ENCODE data around the gene FAM180B.

Gene FAM180B

DNA sequence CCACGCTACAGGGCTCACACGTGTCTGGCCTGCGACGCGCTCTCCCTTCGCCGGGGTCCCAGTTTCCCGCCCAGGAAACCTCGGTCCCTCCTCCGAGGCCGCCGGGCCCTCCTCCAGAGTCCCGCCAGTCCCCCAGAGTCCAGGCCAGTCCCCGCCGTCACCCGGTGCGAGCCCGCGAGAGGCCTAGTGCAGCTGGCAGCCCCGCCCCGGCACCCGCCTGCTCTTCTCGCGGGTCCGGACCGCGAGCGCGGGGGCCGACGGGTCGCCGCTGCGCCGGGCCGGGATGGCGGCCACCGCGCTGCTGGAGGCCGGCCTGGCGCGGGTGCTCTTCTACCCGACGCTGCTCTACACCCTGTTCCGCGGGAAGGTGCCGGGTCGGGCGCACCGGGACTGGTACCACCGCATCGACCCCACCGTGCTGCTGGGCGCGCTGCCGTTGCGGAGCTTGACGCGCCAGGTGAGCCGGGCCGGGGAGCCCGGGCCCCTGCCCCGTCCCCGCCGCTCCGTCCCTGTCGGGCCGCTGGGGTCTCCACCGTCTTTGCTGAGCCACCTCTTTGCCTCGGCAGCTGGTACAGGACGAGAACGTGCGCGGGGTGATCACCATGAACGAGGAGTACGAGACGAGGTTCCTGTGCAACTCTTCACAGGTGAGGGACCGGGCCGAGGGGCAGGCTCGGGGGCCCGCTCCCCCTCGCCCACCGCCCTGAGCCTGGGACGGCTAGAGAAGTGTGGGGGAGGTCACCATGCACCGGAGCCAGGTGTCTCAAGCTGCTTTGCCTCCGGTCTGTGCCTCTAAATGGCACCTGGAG is 20.9 kb upstream of the FAM180B start, which contains the start of gene PTPMT1:
Gene PTPMT1 (plus strand): TSS at position 260 of the 809 bp plus-strand sequence. CDS start 24 bp downstream, at position 284.
- Histone ChIP-seq H3K36me3 (peaks cover 25% of the 10 kb centered on the region), H3K9me3 (ENCODE audit: severe bottlenecking) (no peaks in the 10 kb centered on the region), H3K27me3 (ENCODE audit: insufficient read depth, low read depth, severe bottlenecking) (no peaks in the 10 kb centered on the region), H3K4me3 (ENCODE audit: low read depth, low read length) (peak within 1 kb of the TSS; percentile 67), H3K27ac (peak within 1 kb of the TSS; percentile 91)
- TF ChIP-seq CTCF (IDR thresholded peaks at IDR 0.05; ENCODE audit: low read depth, low read length) = no peak
- DNase-seq = peak; percentile 84

DNA sequence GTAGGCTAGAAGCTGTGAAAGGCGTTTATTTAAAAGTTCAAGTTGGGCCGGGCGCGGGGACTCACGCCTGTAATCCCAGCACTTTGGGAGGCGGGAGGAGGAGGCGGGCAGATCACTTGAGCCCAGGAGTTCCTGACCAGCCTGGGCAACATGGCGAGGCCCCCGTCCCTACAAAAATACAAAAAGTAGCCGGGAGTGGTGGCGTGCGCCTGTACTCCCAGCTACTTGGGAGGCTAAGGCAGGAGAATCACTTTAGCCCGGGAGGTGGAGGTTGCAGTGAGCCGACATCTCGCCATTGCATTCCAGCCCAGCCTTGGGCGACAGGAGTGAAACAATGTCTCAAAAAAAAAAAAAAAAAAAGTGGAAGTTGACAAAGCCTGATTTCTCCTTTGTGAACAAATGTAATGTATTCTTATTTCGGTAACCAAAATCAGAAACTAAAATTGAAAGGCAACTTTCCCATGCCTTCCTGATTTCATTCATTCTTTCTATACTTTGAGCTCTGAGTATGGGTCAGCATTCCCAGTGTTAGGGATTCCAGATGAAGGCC is 20.3 kb upstream of the FAM180B start:
- Histone ChIP-seq H3K36me3 (peaks cover 25% of the 10 kb centered on the region), H3K9me3 (ENCODE audit: severe bottlenecking) (no peaks in the 10 kb centered on the region), H3K27ac (peak overlapping the region; percentile 91), H3K4me3 (ENCODE audit: low read depth, low read length) (peak overlapping the region; percentile 67), H3K27me3 (ENCODE audit: insufficient read depth, low read depth, severe bottlenecking) (no peaks in the 10 kb centered on the region)
- DNase-seq = peak; percentile 39
- TF ChIP-seq CTCF (IDR thresholded peaks at IDR 0.05; ENCODE audit: low read depth, low read length) = no peak

- Histone ChIP-seq H3K36me3 (peaks cover 56% of the 10 kb centered on the region), H3K27me3 (ENCODE audit: insufficient read depth, low read depth, severe bottlenecking) (no peaks in the 10 kb centered on the region)
These were observed 16.8 kb upstream of the FAM180B start for GRCh38 chr11:47569646-47570045.

GRCh38 chr11:47570651-47571356 is 15.7 kb upstream of the FAM180B start:
- H3K4me3 ChIP-seq (ENCODE audit: low read depth, low read length) = no peak overlapping the region
- H3K36me3 ChIP-seq = peaks cover 61% of the 10 kb centered on the region
- TF ChIP-seq CTCF (IDR thresholded peaks at IDR 0.05; ENCODE audit: low read depth, low read length) = no peak
- no peaks in the 10 kb centered on the region for H3K27me3 ChIP-seq (ENCODE audit: insufficient read depth, low read depth, severe bottlenecking)
- DNase-seq = no peak
- H3K27ac ChIP-seq = peak overlapping the region; percentile 20
- H3K9me3 ChIP-seq (ENCODE audit: severe bottlenecking) = no peaks in the 10 kb centered on the region

More at GRCh38 chr11:47569646-47570045, 16.8 kb upstream of the FAM180B start:
- no peak for TF ChIP-seq CTCF (IDR thresholded peaks at IDR 0.05; ENCODE audit: low read depth, low read length)
- H3K27ac ChIP-seq = no peak overlapping the region
- H3K4me3 ChIP-seq (ENCODE audit: low read depth, low read length) = no peak overlapping the region
- no peak for DNase-seq
- no peaks in the 10 kb centered on the region for H3K9me3 ChIP-seq (ENCODE audit: severe bottlenecking)

- no peak for TF ChIP-seq CTCF (IDR thresholded peaks at IDR 0.05; ENCODE audit: low read depth, low read length)
- Histone ChIP-seq H3K27me3 (ENCODE audit: insufficient read depth, low read depth, severe bottlenecking) (no peaks in the 10 kb centered on the region), H3K27ac (peak overlapping the region; percentile 66), H3K4me3 (ENCODE audit: low read depth, low read length) (no peak overlapping the region), H3K36me3 (peaks cover 62% of the 10 kb centered on the region), H3K9me3 (ENCODE audit: severe bottlenecking) (no peaks in the 10 kb centered on the region)
- DNase-seq = peak; percentile 74
These were observed 15.1 kb upstream of the FAM180B start for GRCh38 chr11:47571357-47571729.

All from WERI-Rb-1 (cell line).